Thyroid gland (tissue), 4 donors: ENCODE results near the gene MGAT5.

ENCODE experiments used
- CTCF ChIP-seq, 6 experiments: fragments of 200-600 bp in 3 of 6; fragments of 450-650 bp in 3 of 6; sonication (generic) in 3 of 6; IDR thresholded peaks; one replicate each; pipeline ENCODE4 v1.5.1; 2016 to 2019; ENCODE audit warnings: antibody characterized with exemption in 6 of 6, mild to moderate bottlenecking in 2 of 6, inconsistent platforms in 1 of 6, moderate library complexity in 1 of 6
- POLR2A ChIP-seq, 2 donors: fragments of 450-650 bp; IDR thresholded peaks; one replicate each; pipeline ENCODE4 v1.6.1; 2017; ENCODE audit warnings: antibody characterized with exemption in 2 of 2, mild to moderate bottlenecking in 2 of 2, moderate library complexity in 1 of 2

GRCh38 chr2:134462275-134462674 is 208.4 kb downstream of the MGAT5 start:
- TF ChIP-seq CTCF (IDR thresholded peaks at IDR 0.05) (no peak), POLR2A (IDR thresholded peaks at IDR 0.05) (no peak)
